ENCODE measurements around the gene SLC66A1.

- TF ChIP-seq CTCF (IDR thresholded peaks at IDR 0.05; ENCODE audit: low read length): no peak
- no peak for TF ChIP-seq EZH2 (IDR thresholded peaks at IDR 0.05; ENCODE audit: borderline replicate concordance, low read length)
Observed at GRCh38 chr1:19368050-19368449, 55.9 kb downstream of the SLC66A1 start.

Measured in OCI-LY1 (cell line).